GM19463 (cell line): ENCODE measurements around the gene RABEP1.
A peak's percentile ranks its signal among the peaks of the same experiment; 100 is the strongest.
"Not testable (repeated sequence)": the region's sequence is repeated elsewhere in the genome, so short reads cannot be mapped to it uniquely, and the experiment has no call there.

ENCODE experiments used
- ATAC-seq: cut with Tn5 transposase; IDR thresholded peaks from one replicate; pipeline ENCODE4 v1.9.1; 2021; ENCODE audit warnings: mild to moderate bottlenecking, moderate library complexity; ENCODE audit not compliant: unreplicated experiment

Gene RABEP1

GRCh38 chr17:5419356-5419958 is 137.4 kb downstream of the RABEP1 start, which contains the start of gene NUP88:
Gene NUP88 (minus strand): TSS chr17:5419662. CDS start chr17:5419650, 12 bp downstream.
- peak; percentile 90 for ATAC-seq

GRCh38 chr17:5419959-5420653 is 138.0 kb downstream of the RABEP1 start, which contains the start of gene RPAIN:
Gene RPAIN (plus strand): TSS chr17:5420182. CDS start chr17:5420211, 29 bp downstream.
- ATAC-seq, result peak; percentile 57

GRCh38 chr17:5422505-5422904 is 140.4 kb downstream of the RABEP1 start:
- ATAC-seq, result no peak

GRCh38 chr17:5424909-5425308 is 142.8 kb downstream of the RABEP1 start:
- no peak for ATAC-seq

- ATAC-seq, result no peak
Observed at GRCh38 chr17:5425826-5426225, 143.7 kb downstream of the RABEP1 start.

GRCh38 chr17:5429191-5429887 is 147.3 kb downstream of the RABEP1 start:
- no peak for ATAC-seq

- ATAC-seq, result no peak
Observed at GRCh38 chr17:5430413-5430999, 148.4 kb downstream of the RABEP1 start.

GRCh38 chr17:5431234-5431633 is 149.2 kb downstream of the RABEP1 start:
- not testable (repeated sequence) for ATAC-seq

- no peak for ATAC-seq
Observed at GRCh38 chr17:5431949-5432556, 150.0 kb downstream of the RABEP1 start.

GRCh38 chr17:5434984-5435383 is 152.9 kb downstream of the RABEP1 start:
- ATAC-seq, result no peak
